H1 (cell line): ENCODE data around the gene ACACB.

Experiments
- ATF2 ChIP-seq: IDR thresholded peaks from 2 replicates; pipeline ENCODE4 v1.6.1; 2012; ENCODE audit warnings: low read length, inconsistent platforms
- BRCA1 ChIP-seq: IDR thresholded peaks from 2 replicates; pipeline ENCODE4 v1.6.1; 2012; ENCODE audit warnings: low read depth, low read length, improper control_type of control experiment
- CTCF ChIP-seq, 3 experiments: IDR thresholded peaks; 1 replicate in 2 of 3; 2 replicates in 1 of 3; pipeline versions ENCODE4 v1.5.1 to v1.6.1; 2011; ENCODE audit warnings: low read length in 3 of 3, mild to moderate bottlenecking in 3 of 3, inconsistent platforms in 2 of 3, low read depth in 1 of 3, moderate library complexity in 1 of 3; ENCODE audit not compliant: insufficient read depth in 1 of 3; ENCODE audit errors: control extremely low read depth in 1 of 3
- EZH2 ChIP-seq: fragments of 200-600 bp; sonication (generic); IDR thresholded peaks from 2 replicates; pipeline ENCODE4 v1.7.1; 2012; ENCODE audit warnings: low read depth, mild to moderate bottlenecking, moderate library complexity, low read length, inconsistent platforms; ENCODE audit not compliant: severe bottlenecking
- HDAC2 ChIP-seq, 2 experiments: fragments of 300-600 bp in 1 of 2; sonication (generic) in 1 of 2; IDR thresholded peaks; 2 replicates each; pipeline ENCODE4 v1.6.1; 2011 to 2012; ENCODE audit warnings: low read depth in 2 of 2, low read length in 2 of 2, mild to moderate bottlenecking in 2 of 2, moderate library complexity in 2 of 2, borderline replicate concordance in 1 of 2, inconsistent platforms in 1 of 2
- HDAC6 ChIP-seq: IDR thresholded peaks from one replicate; pipeline ENCODE4 v1.7.1; 2012; ENCODE audit warnings: low read depth, mild to moderate bottlenecking, inconsistent platforms, low read length, moderate library complexity
- MAFK ChIP-seq: IDR thresholded peaks from 2 replicates; pipeline ENCODE4 v1.6.1; 2012; ENCODE audit warnings: low read depth, mild to moderate bottlenecking, improper control_type of control experiment, low read length
- POLR2AphosphoS5 ChIP-seq: IDR thresholded peaks from 2 replicates; pipeline ENCODE4 v1.6.1; 2011; ENCODE audit warnings: low read depth, low read length
- RFX5 ChIP-seq: IDR thresholded peaks from 2 replicates; pipeline ENCODE4 v1.6.1; 2011; ENCODE audit warnings: low read depth, low read length, improper control_type of control experiment, borderline replicate concordance
- RNF2 ChIP-seq: fragments of 200-900, 300-1000 bp; sonication (generic); IDR thresholded peaks from 2 replicates; pipeline ENCODE4 v1.7.1; 2016; ENCODE audit warnings: borderline replicate concordance, low read depth, mild to moderate bottlenecking, antibody characterized with exemption, low read length; ENCODE audit not compliant: poor library complexity, severe bottlenecking; ENCODE audit errors: missing control alignments
- TAF1 ChIP-seq: IDR thresholded peaks from 2 replicates; pipeline ENCODE4 v1.6.1; 2011; ENCODE audit warnings: mild to moderate bottlenecking, low read depth, low read length
- TAF7 ChIP-seq: optimal IDR thresholded peaks from 2 replicates; pipeline ENCODE3; 2011; ENCODE audit warnings: low read depth, mild to moderate bottlenecking, inconsistent platforms, low read length, moderate library complexity, borderline replicate concordance

DNA sequence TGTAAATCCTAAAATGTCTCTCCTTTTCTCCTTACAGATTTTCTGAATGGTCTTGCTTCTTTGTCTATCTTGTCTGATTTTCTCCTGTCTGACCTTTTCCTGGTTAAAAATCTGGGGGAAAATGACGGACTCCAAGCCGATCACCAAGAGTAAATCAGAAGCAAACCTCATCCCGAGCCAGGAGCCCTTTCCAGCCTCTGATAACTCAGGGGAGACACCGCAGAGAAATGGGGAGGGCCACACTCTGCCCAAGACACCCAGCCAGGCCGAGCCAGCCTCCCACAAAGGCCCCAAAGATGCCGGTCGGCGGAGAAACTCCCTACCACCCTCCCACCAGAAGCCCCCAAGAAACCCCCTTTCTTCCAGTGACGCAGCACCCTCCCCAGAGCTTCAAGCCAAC lies 23.0 kb downstream of the ACACB start:
- TF ChIP-seq CTCF (IDR thresholded peaks at IDR 0.05; ENCODE audit: control extremely low read depth in 1 of 3, insufficient read depth in 1 of 3, low read depth in 1 of 3, low read length in 3 of 3) (no peak), ATF2 (no peak), RFX5 (no peak), EZH2 (no peak), TAF7 (no peak), MAFK (no peak), POLR2AphosphoS5 (no peak), TAF1 (no peak), HDAC2 (IDR thresholded peaks at IDR 0.05; ENCODE audit: borderline replicate concordance in 1 of 2, low read depth in 2 of 2, low read length in 2 of 2) (no peak), BRCA1 (no peak), RNF2 (no peak), HDAC6 (no peak)
